22Rv1 (cell line): ENCODE data around the gene ZNF609.

Experiments used
- CTCF ChIP-seq: fragments of 450-650 bp; IDR thresholded peaks from 2 replicates; pipeline ENCODE4 v1.5.1; 2017; ENCODE audit warnings: mild to moderate bottlenecking
- ZFX ChIP-seq: fragments of 450-650 bp; IDR thresholded peaks from 2 replicates; pipeline ENCODE4 v1.6.1; 2017; ENCODE audit warnings: antibody characterized with exemption, borderline replicate concordance

DNA sequence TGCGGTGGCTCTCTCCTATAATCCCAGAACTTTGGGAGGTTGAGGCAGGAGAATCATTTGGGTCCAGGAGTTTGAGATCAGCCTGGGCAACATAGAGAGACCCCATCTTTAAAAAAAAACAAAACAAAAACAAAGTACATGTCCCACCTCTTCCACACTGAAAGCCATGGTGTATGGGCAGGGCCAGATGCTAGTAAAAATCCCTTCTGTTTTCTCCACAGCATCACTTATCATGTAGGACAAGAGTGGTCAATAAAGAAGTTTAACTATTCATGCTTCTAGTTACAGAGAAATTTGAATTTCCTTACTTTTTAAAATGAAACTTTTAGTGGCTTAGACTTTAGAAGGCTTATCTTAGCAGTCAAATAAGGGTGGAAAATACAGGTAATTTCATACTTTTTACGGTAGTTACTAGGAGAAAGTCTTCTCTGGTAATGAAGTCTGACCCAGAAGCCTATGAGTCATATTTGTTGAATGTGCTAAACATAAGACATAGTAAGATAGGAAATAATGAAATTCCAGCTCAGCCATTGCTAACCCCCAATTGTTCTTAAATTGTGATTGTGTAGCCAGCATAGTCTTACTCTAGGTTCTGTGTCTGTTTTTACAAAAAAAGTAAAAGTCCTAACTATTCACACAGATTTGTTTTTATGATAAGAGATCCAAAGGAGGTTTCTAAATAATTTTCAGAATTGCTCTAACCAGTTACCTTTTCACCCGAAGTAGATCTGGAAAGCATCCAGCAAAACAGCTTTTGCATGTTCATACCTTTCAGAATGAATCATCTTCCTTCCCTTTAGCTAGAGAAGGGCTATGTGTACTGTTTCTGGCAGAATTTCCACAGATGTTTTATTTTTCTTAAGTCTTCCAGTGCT lies 16.4 kb upstream of the ZNF609 start:
- no peak for TF ChIP-seq CTCF
- no peak for TF ChIP-seq ZFX
